Measurements from ENCODE around the gene GID4.
A peak's percentile ranks its signal among the peaks of the same experiment; 100 is the strongest.

GID4 gene

GRCh38 chr17:18006495-18007239, 32.5 kb upstream of the GID4 start:
- no peak for DNase-seq (ENCODE audit: low read depth)
- H3K4me3 ChIP-seq (ENCODE audit: low read length) = no peak overlapping the region
- TF ChIP-seq CTCF (conservative IDR thresholded peaks at IDR 0.05; ENCODE audit: low read length) = no peak

DNA sequence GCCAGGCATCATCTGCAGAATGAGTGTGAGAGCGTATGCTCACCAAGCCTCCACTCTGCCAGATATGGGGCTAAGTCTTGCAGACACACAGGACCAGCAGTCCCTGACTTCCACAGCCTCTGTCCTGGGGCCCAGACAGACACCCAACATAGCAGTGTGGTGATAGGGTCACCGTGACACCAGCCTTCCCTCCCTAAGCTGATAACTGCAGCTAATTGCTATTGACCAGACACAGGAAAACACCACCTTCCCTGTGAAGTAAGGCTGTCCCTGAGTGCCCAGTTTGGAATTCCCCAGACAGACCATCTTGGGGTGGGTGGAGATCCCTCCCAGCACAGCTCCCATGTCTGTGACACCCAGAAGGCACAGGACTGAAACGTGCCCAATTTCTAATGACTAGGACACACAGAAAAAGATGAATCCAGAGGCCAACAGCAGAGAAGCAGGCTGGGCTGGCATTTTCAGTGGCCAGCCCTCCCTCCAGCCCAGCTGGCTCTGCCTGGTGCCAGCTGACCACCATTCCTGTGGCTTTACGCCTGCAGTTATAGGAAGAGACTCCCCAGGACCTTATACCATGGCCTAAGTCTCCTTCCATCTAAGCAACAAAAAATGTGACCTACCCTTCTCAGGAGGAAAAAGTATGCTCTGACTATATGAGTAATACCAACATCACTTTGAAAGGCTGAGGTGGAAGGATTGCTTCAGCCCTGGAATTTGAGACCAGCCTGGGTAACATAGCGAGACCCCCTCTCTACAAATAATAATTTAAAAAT, 30.5 kb upstream of the GID4 start:
- no peak for TF ChIP-seq CTCF (conservative IDR thresholded peaks at IDR 0.05; ENCODE audit: low read length)
- no peak overlapping the region for H3K4me3 ChIP-seq (ENCODE audit: low read length)
- DNase-seq (ENCODE audit: low read depth) = peak; percentile 82

DNA sequence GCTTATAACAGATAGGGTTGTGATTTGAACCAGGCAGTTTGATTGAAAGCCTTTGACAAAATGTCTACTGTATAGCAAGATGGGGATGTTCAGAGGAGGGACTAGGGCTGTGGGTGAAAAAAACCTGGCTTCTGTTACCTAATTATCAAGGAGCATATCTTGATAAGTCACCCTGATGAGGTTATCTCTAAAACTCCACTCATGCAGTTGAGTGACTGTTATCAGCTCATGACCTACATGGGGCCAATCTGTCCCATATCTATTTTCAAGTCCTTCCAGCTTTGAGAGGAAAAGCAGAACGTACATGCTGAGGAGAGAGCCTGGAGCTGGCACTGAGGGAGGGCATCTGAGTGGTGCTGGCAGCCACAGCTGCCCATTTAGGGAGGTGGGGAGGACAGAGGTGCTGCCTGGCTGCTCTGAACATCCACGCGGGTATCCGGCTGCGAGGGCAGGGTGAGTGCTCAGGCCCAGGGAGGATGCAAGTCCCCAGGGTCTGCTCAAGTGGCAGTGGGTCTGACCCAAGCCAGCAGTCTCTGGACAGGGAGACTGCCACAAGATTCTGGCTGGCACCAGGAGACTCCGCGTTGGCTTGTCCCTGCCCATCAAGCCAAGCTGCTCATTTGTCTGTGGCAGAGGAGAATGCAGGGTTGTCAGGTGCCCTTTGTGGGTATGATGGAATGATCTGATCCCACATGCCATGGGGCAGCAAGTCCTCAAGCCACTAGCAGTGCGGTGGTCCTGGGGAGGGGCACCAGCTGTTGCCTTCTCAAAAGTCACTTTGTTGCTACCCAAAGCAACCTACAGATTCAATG, 29.4 kb upstream of the GID4 start:
- no peak for TF ChIP-seq CTCF (conservative IDR thresholded peaks at IDR 0.05; ENCODE audit: low read length)
- no peak overlapping the region for H3K4me3 ChIP-seq (ENCODE audit: low read length)
- DNase-seq (ENCODE audit: low read depth) = no peak

- no peak for DNase-seq (ENCODE audit: low read depth)
- H3K4me3 ChIP-seq (ENCODE audit: low read length) = no peak overlapping the region
- no peak for TF ChIP-seq CTCF (conservative IDR thresholded peaks at IDR 0.05; ENCODE audit: low read length)
These were observed 27.9 kb upstream of the GID4 start for GRCh38 chr17:18011286-18011685.

GRCh38 chr17:18014006-18014405, 25.2 kb upstream of the GID4 start:
- no peak overlapping the region for H3K4me3 ChIP-seq (ENCODE audit: low read length)
- TF ChIP-seq CTCF (conservative IDR thresholded peaks at IDR 0.05; ENCODE audit: low read length) = no peak
- DNase-seq (ENCODE audit: low read depth) = no peak

GRCh38 chr17:18015593-18015992, 23.6 kb upstream of the GID4 start:
- DNase-seq (ENCODE audit: low read depth) = no peak
- TF ChIP-seq CTCF (conservative IDR thresholded peaks at IDR 0.05; ENCODE audit: low read length) = no peak
- no peak overlapping the region for H3K4me3 ChIP-seq (ENCODE audit: low read length)

Measured in AG10803 (cell line).